Endometrial microvascular endothelial cells (primary cell): ENCODE measurements around the gene SLC4A3. TPM values are rescaled to one million over a fixed set of nuclear protein-coding genes. Genes with fewer than 3 reads are reported as not detected.

Experiments
- in situ Hi-C: cut with HindIII; loops from 2 replicates; pipeline ENCODE4 v1.10.0; 2017; ENCODE audit warnings: low sequenced_read_pairs, low pct_unique_long_range_greater_than_20kb; ENCODE audit errors: inconsistent ontology term
- total RNA-seq: library from RNA; depleted of rRNA; stranded (reverse); fragments of >200 nt; gene quantifications from one replicate; pipeline ENCODE4 v1.2.3, GENCODE V29; 2015; ENCODE audit errors: inconsistent ontology term

SLC4A3 gene
- total RNA-seq, 1 donor from 2014 or later, result not detected

DNA sequence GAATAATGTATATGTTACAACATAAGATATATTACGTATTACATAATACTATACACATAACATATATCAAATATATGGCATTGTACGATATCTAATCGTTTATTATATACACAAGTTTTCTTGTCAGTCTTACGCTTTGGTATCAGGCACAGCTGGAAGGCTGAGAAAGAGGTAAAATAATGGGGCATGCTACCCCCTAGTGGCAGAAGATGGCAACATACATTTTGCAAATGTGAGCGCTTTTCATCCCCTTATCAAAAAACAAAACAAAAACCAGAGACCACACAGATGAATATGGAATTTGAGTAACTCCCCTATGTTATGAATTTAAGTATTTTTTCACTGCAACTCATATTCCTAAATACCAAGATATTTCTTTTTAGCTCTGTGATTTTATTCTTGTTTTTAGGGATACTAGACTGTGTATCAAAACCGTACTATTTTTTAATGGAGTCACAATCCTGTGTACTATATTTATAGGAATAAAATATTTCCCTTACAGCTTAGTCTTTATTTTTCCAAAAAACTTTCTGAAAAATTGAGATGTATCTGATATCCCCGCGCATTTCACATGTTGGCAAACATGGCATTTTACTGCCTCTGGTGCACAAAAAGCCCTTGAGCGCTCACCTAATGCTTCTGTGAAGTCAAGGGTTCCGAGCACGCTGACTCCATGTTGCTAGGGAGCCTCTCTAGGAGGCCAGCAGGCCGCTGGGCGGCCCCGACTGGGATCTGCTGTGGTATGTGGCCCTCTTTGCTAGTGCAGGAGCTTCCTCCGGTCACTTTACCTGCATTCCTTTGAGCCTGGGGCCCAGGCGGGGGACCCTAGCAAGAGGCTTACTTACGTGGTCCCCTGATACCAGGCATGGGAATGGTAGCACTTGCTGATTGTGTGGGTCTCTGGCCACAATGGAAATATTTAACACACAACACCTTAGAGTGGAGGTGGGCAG lies 62.5 kb downstream of the SLC4A3 start:
- in situ Hi-C loops, result no loop called here

DNA sequence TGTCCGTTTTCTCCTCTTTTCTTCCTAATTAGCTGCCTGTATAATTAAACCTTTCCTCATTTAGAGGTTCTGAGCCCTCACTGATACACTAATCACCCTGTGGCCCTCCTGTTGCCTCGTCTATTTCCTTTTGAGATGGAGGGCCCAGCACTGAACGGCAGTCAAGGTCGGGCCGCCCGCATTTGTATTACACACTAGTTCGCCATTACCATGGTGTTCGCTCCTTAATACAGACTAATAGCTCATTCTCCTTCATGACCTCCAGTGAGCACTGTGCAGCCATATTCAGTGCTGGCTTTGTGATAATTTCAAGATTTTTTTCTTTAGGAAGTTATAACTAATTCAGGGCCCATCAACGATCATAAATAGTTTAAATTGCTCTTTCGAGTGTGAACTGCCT lies 64.1 kb downstream of the SLC4A3 start:
- in situ Hi-C loops, result no loop called here

Other genes with a start within 250 kb of the SLC4A3 start
- gene DNPEP, start 239.7 kb upstream of the SLC4A3 start, total RNA-seq, result 86.0 TPM
- not detected for gene DES, start 209.3 kb upstream of the SLC4A3 start, total RNA-seq
- not detected for gene SPEG, start 192.8 kb upstream of the SLC4A3 start, total RNA-seq
- 32.0 TPM for gene GMPPA, start 128.7 kb upstream of the SLC4A3 start, total RNA-seq
- gene ASIC4, start 113.1 kb upstream of the SLC4A3 start, total RNA-seq, result not detected
- 3.4 TPM for gene CHPF, start 83.8 kb upstream of the SLC4A3 start, total RNA-seq
- gene TMEM198, start 83.6 kb upstream of the SLC4A3 start, total RNA-seq, result not detected
- gene OBSL1, start 56.1 kb upstream of the SLC4A3 start, total RNA-seq, result 3.3 TPM
- gene INHA, start 55.3 kb upstream of the SLC4A3 start, total RNA-seq, result not detected
- 15.3 TPM for gene STK11IP, start 29.8 kb upstream of the SLC4A3 start, total RNA-seq